Bronchial epithelial cell (primary cell): ENCODE results near the gene UVRAG. TPM values are rescaled to one million over a fixed set of nuclear protein-coding genes. Genes with fewer than 3 reads are reported as not detected.
"Not testable (repeated sequence)": the region's sequence is repeated elsewhere in the genome, so short reads cannot be mapped to it uniquely, and the experiment has no call there.

ENCODE experiments used
- DNase-seq: peaks from one replicate; pipeline ENCODE4 v3.0.0-alpha.2; 2010; ENCODE audit warnings: low read depth
- FAIRE-seq: peaks from 2 replicates; lab custom pipeline; 2011; peaks lifted over from hg19 to GRCh38; lab: Jason Lieb, UNC
- H3K27me3 ChIP-seq: 2 replicates; pipeline ENCODE4 v1.5.1; 2011; ENCODE audit warnings: low read length; ENCODE audit not compliant: control insufficient read depth, insufficient read depth
- H3K36me3 ChIP-seq: 2 replicates; pipeline ENCODE4 v1.5.1; 2011; ENCODE audit warnings: low read length; ENCODE audit not compliant: control insufficient read depth, insufficient read depth
- H3K4me3 ChIP-seq: 2 replicates; pipeline ENCODE4 v1.5.1; 2011; ENCODE audit warnings: mild to moderate bottlenecking, low read depth, low read length, control low read depth
- total RNA-seq: library from RNA; depleted of rRNA; stranded (reverse); fragments of >200 nt; gene quantifications from 2 replicates; pipeline ENCODE4 v1.2.1, GENCODE V29; 2014
- TF ChIP-seq, protein P1 (sequence below): IDR thresholded peaks from 2 replicates; pipeline ENCODE4 v1.5.1; 2011; ENCODE audit warnings: mild to moderate bottlenecking, moderate library complexity, low read length, control low read depth, inconsistent platforms; ENCODE audit not compliant: insufficient read depth, severe bottlenecking

Gene UVRAG
- total RNA-seq, 1 donor from 2014 or later: 11.1 TPM

- FAIRE-seq (no peak), DNase-seq (no peak)
- Histone ChIP-seq H3K4me3 (no peak overlapping the region), H3K36me3 (no peaks in the 10 kb centered on the region), H3K27me3 (no peaks in the 10 kb centered on the region)
- TF ChIP-seq, protein P1, sequence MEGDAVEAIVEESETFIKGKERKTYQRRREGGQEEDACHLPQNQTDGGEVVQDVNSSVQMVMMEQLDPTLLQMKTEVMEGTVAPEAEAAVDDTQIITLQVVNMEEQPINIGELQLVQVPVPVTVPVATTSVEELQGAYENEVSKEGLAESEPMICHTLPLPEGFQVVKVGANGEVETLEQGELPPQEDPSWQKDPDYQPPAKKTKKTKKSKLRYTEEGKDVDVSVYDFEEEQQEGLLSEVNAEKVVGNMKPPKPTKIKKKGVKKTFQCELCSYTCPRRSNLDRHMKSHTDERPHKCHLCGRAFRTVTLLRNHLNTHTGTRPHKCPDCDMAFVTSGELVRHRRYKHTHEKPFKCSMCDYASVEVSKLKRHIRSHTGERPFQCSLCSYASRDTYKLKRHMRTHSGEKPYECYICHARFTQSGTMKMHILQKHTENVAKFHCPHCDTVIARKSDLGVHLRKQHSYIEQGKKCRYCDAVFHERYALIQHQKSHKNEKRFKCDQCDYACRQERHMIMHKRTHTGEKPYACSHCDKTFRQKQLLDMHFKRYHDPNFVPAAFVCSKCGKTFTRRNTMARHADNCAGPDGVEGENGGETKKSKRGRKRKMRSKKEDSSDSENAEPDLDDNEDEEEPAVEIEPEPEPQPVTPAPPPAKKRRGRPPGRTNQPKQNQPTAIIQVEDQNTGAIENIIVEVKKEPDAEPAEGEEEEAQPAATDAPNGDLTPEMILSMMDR: no peak
These were observed 115.5 kb downstream of the UVRAG start for GRCh38 chr11:75930534-75930933.

- no peaks in the 10 kb centered on the region for H3K36me3 ChIP-seq
- TF ChIP-seq, protein P1: no peak
- FAIRE-seq (no peak), DNase-seq (peak; percentile 29)
- no peaks in the 10 kb centered on the region for H3K27me3 ChIP-seq
- H3K4me3 ChIP-seq: no peak overlapping the region
These were observed 116.1 kb downstream of the UVRAG start for GRCh38 chr11:75931124-75931523.

- FAIRE-seq, H3K27me3 ChIP-seq, H3K36me3 ChIP-seq, DNase-seq, H3K4me3 ChIP-seq: not testable (repeated sequence)
These were observed 118.7 kb downstream of the UVRAG start for GRCh38 chr11:75933736-75934135.

DNA sequence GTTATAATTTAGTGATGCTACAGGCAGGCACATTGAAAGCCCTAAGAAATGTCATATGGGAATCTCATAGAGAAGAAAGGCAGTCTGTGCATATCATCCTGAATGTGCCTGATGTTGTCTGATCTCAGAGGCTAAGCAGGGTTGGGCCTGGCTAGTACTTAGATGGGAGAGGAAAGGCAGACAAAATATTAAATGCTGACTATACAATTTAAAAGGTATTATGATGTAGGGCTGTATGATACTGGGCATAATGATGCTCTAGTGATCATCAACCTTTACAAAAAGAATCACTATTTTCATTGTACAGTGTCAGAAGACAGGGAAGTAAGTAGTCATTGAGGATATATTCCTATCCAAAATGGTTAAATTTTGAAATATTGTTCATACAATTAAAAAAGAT lies 119.8 kb downstream of the UVRAG start:
- no peak for DNase-seq
- no peak overlapping the region for H3K4me3 ChIP-seq
- FAIRE-seq: no peak
- TF ChIP-seq, protein P1: no peak
- H3K36me3 ChIP-seq: no peaks in the 10 kb centered on the region
- no peaks in the 10 kb centered on the region for H3K27me3 ChIP-seq

GRCh38 chr11:75938543-75938942 lies 123.5 kb downstream of the UVRAG start:
- Histone ChIP-seq H3K27me3 (no peaks in the 10 kb centered on the region), H3K36me3 (no peaks in the 10 kb centered on the region), H3K4me3 (no peak overlapping the region)
- DNase-seq (peak; percentile 20), FAIRE-seq (no peak)
- TF ChIP-seq, protein P1: no peak

- Histone ChIP-seq H3K36me3 (no peaks in the 10 kb centered on the region), H3K27me3 (no peaks in the 10 kb centered on the region), H3K4me3 (no peak overlapping the region)
- TF ChIP-seq, protein P1: no peak
- FAIRE-seq (no peak), DNase-seq (no peak)
These were observed 124.5 kb downstream of the UVRAG start for GRCh38 chr11:75939516-75939915.
